HTERT RPE-1 (cell line): ENCODE measurements around the gene GNPTG.

Experiments used
- in situ Hi-C: fragments of 300-500 bp; cut with MboI; formaldehyde crosslinking; loops from 4 replicates; pipeline ENCODE4 v1.14.3; 2020; ENCODE audit warnings: low sequenced_read_pairs

Gene GNPTG

DNA sequence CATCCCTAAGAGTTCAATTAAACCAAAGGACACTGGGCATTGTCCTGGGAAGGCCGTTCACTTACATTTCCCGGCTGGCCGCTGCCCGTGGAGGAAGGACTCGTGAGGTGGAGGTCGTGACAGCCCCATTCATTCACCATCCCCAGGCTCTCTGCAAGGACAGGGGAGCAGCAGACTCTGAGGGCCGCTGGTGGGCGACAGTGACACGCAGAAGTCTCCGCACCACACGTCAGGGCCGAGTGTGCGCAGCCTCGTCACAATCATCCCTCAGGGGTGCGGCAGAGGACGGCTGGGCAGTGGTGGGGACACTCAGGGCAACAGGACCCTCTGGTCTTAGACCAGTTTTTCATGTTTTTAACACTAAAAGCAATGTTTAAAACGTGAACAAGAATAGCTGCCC, 41.1 kb downstream of the GNPTG start:
- in situ Hi-C loops, result no loop called here

DNA sequence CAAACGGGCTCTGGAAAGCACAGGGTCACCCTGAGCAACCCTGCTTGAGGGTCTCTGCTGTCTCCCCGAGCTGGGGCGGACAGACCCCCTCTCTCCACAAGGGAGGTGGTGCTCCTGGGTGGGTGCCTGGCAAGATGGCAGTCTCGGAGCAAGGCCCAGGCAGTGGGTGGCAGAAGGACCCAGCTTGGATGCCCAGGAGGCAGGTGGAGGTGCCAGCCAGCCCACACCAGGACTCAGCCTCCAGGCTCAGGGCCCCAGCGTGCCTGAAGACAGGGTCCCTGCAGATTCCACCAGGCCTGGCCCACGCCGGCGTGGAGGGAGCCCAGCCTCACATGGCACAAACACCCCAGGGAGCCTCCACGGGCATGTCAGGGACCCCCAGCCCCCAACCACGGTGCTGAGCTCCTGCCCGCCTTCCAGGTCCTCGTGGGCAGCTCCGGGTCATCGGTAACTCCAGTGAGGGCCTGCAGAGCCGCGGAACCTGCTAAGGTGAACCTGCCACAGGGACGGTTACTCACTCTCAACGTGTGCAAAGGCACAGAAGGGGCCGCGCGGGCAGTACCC, 42.0 kb downstream of the GNPTG start:
- in situ Hi-C loops, result no loop called here

DNA sequence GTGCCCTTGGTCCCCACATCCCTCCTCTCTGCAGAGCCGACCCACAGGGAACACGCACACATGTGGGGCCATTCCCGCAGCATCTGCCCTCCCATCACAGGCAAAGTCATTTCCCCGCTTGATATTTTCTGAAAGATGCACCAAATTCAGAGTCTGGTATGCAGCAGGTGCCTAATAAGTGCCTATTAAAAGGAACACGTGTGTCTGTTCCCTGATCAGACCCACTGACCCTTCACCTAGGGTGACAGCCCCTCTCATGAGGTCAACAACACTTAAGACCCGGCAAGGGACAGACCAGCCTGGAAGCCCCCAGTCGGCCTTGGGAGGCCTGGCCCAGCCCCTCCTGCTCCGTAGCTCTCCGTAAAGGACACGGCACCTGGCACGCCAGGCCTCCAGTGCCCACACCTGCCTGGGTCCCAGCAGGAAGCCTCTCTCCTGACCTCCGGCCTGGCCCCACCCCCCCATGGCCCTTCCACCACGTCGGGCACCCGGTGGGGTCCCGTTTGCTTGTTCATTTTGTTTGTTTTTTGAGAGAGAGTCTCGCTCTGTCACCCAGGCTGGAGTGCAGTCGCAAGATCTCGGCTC, 42.7 kb downstream of the GNPTG start:
- in situ Hi-C loops, result no loop called here

- in situ Hi-C loops, result no loop called here
Measured at GRCh38 chr16:1395444-1396031, 43.8 kb downstream of the GNPTG start.

DNA sequence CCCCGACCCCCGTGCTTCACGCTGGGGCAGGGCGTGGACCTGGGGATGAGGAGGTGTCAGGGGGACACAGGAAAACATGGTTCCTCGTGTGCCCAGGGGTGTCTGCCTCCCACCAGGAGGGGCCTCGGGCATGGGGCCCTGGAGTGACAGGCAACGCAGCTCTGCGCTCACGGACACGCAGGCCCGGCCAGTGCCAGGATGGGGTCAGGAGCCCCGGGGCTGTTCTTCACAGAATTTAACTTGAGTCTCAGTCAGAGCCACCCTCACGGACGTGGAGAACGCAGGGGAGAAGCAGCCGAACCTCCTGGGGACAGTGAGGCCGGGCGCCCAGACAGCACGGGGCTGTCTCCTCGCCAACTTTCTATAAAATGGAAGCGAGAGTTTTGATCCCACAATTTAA, 46.0 kb downstream of the GNPTG start:
- in situ Hi-C loops, result no loop called here

DNA sequence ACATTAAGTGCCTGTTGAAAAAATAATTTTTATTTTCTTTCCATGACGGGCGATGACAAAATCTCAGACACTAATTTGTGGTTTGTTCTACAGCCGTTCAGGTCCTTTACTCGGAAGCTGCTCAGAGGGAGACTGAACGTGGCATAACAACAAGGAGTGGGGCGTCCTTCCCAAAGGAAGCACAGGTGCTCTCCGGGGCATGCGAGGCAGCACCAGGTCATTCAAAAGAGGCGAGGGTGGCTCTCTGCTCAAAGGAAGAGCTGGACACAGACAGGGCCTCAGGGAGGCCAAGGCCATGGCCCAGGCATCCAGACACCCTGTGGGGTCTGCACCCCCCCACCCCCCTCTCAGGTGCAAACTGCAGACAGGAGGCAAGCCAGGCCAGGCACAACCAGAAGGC, 46.6 kb downstream of the GNPTG start:
- in situ Hi-C loops, result no loop called here

DNA sequence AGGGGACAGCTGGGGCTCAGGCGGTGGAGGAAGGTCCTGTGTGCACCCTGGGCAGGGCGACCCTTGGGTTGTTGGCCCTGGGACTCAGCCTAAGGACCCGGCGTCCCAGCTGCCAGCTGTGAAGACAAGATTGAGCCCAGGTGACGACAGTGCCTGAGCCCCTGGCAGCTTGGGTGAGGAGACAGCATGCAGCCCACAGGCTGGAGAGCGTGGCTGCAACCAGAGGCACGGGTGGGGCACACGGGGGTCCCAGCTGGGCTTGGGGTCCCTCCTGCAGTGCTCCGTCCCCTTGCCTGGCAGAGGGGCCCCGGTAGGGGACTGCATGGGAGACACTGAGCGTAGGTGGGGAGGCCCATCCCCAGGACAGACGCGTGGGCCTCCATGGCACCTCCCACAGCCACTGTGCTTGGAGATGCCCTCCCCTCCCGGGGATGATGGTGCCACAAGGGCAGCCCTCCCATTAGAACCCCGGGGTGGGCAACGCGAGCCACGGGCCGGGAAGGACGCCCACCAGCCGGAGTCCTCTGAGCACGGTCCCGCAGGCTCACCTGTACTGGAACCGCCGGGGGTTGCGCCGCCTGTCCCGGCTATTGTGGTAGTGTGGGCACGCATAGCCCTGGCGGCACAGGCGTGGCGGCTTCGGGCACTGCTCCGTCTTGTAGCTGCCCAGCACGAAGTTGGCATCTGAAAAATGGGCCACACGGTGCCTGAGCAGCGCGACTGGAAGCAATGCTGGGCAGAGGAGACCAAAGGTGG, 47.3 kb downstream of the GNPTG start:
- in situ Hi-C loops, result no loop called here

DNA sequence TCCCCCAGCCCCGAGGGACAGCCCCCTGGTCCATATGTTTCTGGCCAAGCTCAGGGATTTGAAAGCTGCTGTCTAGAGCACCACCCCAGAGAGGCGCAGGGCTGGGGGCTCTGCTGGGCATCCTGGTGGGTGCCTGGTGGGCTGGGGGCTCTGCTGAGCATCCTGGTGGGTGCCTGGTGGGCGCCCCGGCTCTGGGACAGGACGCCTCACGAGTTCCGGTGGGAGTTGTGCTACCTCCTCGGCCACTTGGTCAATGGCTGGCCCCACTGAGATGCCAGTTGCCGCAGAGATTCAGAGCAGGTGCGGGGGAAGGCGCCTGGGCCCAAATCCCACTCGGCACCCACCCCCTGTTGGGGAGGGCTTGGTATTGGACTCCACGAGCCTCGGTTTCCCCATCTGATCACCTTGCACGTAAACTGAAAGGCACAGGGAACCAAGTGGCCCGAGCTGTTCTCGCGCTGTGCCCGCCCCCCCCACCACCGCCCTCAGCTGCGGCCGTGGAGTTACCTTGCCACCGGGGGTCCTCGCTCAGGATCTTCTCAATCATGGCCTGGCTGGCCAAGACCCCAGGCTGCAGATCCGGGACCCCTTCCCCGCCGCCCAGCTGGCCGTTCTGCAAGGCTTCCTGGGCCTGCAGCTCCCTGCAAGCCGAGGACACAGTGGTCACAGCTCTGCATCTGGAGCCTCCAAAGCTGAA, 49.5 kb downstream of the GNPTG start:
- in situ Hi-C loops, result no loop called here

GRCh38 chr16:1401758-1402154, 50.0 kb downstream of the GNPTG start:
- in situ Hi-C loops, result no loop called here

DNA sequence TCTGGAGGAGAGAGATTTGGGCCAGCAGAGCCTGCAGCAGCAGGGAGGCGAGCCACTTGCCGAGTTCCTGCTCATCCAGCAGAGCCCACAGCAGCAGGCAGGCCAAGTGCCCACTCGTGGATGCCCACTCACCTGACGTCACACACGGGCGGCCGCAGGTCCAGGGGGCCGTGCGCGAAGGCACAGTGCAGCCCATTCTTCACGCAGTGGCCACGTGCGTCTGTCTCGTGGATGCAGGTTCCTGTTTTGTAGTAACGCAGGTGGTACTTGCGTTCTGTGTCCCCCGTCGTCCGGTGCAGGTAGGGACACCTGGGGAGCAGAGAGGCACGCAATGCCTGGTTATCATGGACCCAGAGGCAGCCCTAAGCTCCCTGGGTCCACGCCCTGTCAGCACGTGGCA, 51.3 kb downstream of the GNPTG start:
- in situ Hi-C loops, result no loop called here

DNA sequence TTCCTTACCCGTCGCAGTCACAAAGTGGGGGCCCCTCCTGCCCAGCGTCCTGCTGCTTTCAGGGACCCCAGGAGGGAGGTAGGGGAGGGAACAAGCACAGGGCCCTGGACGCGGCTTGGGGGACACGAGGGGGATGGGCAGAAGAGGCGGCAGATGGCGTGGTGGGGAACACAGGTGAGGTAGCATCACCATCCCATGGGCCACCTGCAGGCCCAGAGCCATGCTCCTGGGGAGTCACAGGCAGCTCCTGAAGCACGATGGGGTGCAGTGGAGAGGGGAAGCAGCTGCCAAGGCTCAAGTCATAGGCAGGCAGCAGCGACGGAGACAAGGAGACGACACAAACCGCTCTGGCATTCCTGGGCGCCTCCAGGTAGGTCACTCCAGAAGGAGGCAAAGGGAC, 52.0 kb downstream of the GNPTG start:
- in situ Hi-C loops, result no loop called here

DNA sequence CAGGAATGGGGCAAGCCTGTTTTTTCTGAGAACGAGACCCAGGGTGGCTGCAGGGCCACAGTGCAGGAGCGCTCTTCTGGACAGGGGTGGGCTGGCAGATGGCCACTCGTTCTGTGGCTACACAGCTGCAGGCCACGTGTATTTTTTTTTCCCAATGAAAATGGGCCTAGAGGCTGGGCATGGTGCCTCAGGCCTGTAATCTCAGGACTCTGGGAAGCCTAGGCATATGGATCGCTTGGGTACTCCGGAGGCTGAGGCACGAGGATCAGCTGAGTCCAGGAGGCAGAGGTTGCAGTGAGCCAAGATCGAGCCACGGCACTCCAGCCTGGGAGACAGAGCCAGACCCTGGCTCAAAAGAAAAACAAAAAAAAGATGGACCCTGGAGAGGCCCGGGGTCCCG, 56.0 kb downstream of the GNPTG start:
- in situ Hi-C loops, result no loop called here

DNA sequence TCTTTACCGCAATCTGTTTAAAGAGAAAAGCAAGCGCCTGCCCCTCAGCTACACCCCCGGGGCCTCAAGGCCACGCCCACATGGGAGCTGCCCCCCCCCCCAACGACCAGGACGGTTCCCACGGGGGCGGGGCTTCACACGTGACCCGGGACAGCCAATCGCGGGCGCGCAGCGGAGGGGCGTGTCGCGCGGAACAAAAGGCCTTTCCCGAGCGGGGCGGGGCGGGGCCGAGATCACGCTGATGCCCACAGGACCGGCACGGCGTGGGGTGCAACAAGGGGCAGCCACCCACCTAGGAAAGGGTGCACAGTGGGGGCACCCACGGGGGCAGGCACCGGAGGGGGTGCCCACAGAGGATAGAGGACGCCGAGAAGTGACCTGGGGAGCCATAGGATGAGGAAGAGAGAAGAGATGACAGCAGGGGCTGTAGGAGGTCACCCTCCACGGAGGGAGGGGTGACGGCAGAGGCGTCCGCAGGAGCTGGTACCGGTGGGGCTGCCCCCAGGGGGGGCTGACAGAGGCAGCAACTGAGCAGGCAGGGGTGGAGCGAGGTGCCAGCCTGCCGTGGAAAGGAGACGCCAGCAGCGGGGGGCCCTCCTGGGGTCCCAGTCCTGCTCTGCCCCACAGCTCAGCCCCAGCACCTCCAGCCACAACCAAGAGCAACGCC, 56.6 kb downstream of the GNPTG start:
- in situ Hi-C loops, result no loop called here

DNA sequence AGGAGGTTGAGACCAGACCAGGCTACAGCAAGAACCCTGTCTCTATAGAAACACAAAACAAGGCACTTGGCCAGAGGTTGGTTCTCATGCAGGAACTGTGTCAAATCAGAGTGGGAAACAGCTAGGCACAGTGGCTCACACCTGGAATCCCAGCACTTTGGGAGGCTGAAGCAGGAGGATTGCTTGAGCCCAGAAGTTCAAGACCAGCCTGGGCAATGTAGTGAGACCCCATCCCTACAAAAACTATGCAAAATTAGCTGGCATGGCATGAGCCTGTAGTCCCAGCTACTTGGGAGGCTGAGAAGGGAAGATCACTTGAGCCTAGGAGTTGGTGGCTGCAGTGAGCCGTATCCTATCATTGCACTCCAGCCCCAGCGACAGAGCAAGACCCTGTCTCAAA, 61.1 kb downstream of the GNPTG start:
- in situ Hi-C loops, result no loop called here
